ENCODE results near the gene CACNA1C.

Gene CACNA1C

GRCh38 chr12:2260441-2260840 is 207.7 kb downstream of the CACNA1C start:
- DNase-seq: no peak

- DNase-seq: no peak
Observed at GRCh38 chr12:2261708-2262107, 208.9 kb downstream of the CACNA1C start.

DNA sequence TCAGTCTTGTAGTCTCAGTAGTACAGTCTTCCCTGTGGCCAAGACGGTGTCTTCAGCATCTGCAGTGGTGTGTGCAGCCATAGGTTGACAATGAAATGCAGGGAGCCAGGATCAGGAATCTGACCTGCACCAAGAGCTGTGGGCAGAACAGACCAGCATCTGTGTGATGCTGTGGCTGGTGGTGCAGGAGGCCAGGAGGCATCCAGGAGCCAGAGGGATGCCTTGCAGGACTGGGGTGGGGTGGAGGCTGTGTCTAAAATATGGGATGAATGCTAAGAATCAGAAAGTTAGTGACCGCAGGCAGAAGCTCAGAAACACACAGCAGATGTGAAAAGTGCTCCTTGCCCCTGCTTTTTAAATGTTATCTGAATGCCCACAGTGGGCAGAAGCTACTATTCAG is 209.7 kb downstream of the CACNA1C start:
- no peak for DNase-seq

- no peak for DNase-seq
Observed at GRCh38 chr12:2263901-2264300, 211.1 kb downstream of the CACNA1C start.

DNA sequence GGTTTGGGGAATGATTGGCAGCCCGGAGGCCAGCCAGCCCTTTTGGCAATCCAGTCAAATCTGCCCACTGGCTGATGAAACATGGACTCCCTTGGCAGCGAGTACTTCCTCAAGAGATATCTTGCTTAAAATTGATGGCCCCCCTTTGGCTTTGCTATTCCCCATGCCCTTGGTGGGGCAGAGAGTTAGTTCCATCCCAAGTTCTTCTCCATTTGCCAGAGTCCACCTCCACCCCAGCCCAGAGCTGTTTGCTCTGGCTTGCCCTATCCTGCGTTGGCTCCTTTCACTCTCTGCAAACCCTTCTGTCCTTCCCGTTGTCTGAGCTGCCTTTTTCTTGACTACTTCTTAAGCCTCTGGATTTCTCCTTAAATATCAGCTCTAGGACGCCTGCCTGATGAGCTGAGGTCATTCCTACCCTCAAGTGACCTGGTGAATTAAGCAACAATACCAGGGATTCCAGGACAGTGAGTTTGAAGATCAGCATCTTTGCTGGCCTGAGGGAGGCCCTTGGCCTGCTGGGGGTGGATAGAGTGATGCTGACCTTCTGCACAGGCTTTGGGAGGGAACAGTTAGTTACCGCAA is 212.0 kb downstream of the CACNA1C start:
- no peak for DNase-seq

- DNase-seq: no peak
Observed at GRCh38 chr12:2265461-2266167, 212.8 kb downstream of the CACNA1C start.

DNA sequence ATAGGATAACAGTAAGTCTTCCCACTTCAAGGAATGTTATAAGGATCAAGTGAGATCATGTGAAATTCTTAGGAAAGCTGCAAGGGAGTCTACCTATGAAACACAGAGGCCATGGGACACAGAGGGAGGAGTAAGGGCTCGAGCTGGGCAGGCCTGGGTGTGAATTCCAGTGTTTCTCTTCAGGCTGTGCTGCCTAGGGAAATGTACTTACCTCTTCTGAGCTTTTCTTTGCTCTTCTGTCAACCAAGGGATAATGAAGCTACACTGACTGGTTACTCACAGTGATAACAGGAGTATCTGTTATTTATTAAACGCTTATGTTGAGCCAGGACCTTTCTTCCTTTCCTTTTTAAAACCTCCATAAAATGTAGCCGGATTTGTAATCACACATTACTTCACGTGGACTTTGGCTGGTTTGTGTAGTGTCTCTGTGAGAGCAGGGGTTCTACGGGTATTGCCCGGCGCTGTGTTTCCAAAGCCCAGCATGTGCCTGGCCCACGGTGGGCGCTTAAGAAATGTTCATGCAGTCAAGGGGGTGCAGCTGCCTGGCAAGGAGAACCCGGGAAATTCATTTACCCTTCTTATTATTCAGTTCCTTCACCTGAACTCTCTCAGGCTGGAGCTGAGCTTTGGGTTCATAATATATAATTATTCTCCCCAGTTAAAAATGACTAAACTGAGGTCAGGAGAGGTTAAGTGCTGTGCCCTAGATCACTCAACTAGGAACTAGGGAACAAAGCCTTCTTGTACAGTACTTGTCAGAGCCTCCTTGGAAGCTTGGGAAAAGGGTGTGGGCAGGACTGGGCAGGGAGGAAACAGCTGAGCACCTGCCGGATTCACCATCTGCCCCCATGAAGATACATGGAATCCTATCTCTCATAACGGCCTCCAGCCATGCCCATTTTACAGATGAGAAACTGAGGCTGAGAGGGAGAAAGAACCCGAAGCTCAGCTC is 214.2 kb downstream of the CACNA1C start:
- no peak for DNase-seq

DNA sequence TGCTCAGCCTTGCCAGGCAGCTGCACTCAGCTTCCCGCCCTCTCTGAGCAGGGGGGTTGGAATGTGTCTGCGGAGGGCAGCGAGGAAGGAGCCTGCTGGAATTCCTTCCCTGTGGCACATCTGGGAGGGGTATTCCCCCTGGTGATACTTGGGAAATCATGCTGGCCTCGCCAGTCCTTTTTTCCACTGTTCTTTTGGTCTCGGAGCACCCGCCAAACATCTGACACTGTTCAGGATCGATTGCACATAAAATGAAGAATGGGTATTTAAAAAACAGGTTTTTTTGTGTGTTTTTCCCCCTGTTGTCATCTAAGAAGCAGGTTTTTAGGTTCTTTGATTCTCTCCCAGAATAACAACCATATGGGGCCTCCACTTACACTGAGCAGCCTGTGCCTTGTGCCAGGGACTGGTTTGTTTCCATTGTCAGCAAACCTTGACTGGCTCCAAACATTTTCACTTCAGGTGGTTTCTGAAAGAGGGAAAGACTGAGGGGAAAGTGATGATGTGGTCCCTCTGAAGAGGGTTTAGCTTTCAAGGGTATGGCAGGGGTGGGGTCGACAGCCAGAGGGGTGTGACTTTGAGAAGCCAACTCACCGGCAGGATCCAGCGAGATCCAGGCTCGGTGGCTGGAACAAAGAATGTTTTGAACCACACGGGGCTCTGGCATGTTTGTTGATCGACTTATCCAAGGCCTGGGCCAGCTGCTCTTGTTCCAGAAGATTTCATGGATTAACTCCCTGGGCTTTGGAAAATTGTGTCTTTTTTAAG is 215.1 kb downstream of the CACNA1C start:
- no peak for DNase-seq

DNA sequence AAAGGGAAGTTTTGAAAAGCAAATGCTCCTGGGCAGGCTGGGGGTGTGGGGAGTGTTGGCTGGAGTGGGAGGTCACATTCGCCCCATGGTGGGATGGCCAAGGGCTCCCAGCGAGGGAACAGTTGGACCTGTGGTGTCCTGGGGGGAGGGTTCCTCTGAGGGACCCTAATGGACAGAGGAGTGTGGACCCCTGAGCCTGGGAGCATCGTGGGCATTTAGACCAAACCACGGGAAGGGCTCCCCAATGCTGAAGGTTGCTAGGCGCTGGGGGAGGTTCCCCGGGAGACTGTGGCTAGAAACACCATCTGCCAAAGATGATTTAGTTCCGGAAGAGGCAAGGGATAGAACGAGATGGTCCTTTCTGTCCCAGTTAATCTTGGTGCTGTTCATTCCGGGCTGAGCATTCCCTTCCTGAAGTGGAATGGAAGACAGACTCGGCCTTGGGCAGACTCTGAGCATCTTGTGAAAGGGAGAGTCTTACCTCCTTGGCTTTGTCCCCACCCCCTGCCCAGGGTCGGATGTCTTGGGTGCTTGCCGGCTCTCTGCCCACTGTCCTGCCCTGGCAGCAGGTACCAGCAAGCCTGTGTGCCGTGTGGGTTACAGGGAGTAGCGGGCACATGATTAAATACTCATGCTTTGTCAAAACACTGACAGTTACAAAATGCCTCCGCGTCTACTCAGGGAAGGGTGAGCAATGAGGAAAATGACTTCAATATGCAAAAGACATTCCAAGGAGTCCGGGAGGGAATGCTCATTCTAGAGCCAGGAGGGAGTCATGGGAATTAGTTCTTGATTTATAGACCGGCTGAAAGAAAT is 215.9 kb downstream of the CACNA1C start:
- DNase-seq: no peak

DNA sequence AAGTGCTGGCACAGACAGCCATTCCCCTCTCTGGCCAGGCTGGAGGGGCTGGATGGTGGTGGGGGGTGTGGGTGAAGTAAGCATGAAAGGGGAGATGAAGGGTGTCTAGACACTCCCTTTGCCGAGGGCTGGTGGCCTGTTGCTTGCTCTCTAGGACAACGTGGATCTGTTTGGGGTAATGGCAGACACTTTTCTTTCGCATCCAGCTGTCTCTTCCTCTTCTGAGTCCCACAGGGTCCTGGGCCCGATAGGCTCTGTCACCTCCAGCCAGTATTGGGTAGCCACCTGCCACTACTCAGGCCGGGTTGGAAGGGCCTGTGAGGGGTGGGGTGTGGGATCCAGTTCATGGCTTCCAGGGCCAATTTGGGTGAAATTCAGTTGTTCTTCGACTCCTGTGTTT is 218.1 kb downstream of the CACNA1C start:
- no peak for DNase-seq

DNA sequence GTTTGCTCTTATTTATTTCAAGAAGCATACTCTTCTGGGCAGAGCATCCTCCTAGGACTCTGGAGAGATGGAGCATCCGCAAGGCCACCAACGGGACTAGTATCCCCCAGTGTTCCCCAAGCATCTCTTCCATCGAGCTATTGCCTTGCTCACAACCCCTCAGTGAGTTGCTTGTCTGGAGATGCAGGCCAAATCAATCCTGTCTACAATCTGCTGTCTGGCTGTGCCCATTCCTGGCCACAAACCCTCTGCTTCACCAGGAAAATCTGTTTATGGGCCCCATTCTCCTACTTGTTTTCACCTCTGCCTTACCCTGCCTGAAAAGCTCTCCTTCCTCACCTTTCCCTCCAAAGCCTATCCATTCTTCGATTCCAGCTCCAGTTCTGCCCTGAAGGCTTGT is 219.2 kb downstream of the CACNA1C start:
- DNase-seq: no peak

- no peak for DNase-seq
Observed at GRCh38 chr12:2273288-2273687, 220.5 kb downstream of the CACNA1C start.

DNA sequence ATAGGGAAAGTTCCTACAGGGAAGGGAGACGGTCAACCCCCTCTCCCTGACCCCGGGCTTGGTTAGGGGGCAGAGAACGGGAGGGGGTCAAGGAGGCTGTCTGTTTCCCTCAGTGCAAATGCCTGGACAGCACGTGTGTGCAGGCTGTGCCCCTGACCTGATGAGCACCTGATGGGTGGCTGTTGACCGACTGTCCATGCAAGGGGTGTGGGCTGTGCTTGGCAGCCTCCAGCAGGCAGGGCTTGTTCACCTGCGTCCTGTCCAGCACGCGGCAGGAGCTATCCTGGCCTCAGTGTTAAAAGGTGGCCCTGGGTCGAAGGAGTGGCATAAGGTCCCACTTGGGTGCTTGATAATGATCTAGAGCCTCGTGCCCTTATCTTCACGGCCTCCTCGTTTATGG is 221.0 kb downstream of the CACNA1C start:
- DNase-seq: no peak

DNA sequence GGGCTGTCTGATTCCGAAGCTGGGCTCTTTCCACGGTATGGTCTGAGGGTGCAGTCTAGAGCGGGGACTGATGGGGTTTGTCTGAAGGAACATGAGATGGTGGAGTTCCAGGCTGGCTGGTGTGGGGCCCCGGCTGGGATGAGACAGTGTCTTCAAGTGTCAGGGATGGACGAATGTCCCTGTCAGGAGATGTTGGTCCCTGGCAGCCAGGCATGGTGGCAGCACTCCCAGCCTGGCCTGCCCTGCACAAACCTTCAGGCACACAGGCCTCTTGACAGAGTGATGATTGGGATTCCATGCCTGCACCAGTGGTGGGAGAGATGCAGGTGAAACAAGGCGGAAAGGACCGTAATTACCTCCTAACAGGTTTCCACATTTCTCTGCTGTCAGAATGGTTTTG is 221.9 kb downstream of the CACNA1C start:
- no peak for DNase-seq

- DNase-seq: no peak
Observed at GRCh38 chr12:2276288-2277033, 223.7 kb downstream of the CACNA1C start.

GRCh38 chr12:2277492-2278155 is 224.8 kb downstream of the CACNA1C start:
- no peak for DNase-seq

GRCh38 chr12:2281446-2281845 is 228.7 kb downstream of the CACNA1C start:
- no peak for DNase-seq

DNA sequence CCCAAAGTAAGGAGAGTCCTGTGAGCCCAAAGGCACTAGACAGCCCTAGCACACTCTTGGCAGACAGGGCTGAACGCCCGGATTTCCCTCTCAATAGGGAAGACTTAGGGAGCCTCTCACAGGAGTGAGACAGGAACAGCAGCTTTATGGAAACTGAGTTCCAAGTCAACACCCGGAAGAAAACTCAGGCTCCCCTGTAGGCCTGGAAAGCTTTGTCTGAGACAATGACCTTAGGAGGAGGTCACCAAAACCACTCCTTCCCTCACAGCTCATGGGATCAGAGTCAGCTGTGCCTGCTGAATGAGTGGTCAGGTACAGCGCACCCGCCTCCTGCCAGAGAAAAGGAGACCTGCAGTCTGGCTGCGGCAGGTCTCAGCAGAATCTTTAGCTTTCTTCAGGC is 229.5 kb downstream of the CACNA1C start:
- DNase-seq: no peak

GRCh38 chr12:2283480-2283879 is 230.7 kb downstream of the CACNA1C start:
- no peak for DNase-seq

GRCh38 chr12:2283916-2284315 is 231.1 kb downstream of the CACNA1C start:
- DNase-seq: no peak

GRCh38 chr12:2284321-2284813 is 231.6 kb downstream of the CACNA1C start:
- DNase-seq: no peak
